Stimulated activated CD8-positive, alpha-beta memory T cell treated with anti-CD3 and anti-CD28 coated beads, Interleukin-15, amount 100 ng/mL, for 1 hour (primary cell): ENCODE results near the gene LHX6.

ENCODE experiments used
- DNase-seq: peaks from one replicate; pipeline ENCODE4 v3.0.0-alpha.2; 2020; ENCODE audit warnings: low read depth

Gene LHX6

GRCh38 chr9:122190597-122191381 is 38.0 kb downstream of the LHX6 start:
- DNase-seq, result no peak

- no peak for DNase-seq
Observed at GRCh38 chr9:122188369-122188768, 40.4 kb downstream of the LHX6 start.

GRCh38 chr9:122186777-122187470 is 41.8 kb downstream of the LHX6 start:
- DNase-seq, result no peak

DNA sequence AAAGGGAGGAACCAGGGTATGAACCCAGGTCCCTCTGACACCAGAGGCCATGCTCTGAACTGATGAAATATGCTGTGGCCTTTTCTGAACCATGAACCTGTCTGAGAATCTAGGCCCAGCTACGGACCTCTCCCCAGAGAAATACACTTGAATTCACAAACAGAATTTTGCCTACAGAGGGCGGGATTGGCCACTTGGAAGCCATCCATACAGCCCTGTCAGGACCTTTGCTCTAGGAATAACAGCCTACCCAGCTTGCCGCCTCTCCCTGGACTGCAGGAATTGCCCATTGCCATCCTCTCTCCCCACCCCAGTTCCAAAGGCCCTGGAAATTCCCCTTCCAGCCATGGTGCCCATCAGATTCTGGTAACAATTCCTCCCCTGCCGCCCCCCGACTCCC is 42.5 kb downstream of the LHX6 start:
- no peak for DNase-seq

DNA sequence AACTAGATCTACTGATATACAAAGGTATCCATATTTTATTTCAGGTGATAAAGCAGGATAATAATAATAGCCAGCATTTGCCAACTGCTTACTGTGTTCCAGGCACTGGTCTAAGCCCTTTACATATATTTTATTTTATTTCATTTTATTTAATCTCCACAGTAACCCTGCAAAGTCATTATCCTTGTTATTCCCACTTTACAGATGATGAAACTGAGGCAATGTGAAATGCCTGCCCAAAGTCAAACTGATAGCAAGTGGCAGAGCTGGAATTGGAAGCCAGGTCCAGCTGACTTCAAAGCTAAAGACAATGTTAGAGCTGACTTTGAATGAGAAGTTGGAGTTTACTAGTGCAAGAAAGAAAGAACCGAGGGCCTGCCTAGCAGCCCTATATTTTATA is 44.2 kb downstream of the LHX6 start:
- no peak for DNase-seq

DNA sequence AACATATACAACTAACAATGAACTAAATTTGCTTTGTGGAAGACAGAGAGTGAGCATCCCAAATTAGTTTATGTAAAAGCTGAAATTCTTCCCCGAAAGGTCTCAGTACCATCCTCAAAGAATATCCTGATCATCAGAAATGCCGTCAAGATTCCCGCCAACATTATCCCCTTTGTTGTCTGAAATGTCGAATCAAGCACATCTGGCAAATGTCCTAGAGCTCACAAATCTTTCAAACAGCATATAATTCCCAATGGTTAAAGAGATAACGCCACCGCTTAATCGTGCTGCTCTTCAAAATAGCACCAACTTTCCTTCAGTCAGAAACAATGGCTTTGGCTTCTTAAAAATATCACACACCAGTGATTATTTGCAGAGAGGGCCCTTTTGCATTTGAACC is 45.3 kb downstream of the LHX6 start:
- no peak for DNase-seq

- DNase-seq, result no peak
Observed at GRCh38 chr9:122180633-122181032, 48.1 kb downstream of the LHX6 start.

GRCh38 chr9:122179690-122180074 is 49.1 kb downstream of the LHX6 start:
- no peak for DNase-seq

- no peak for DNase-seq
Observed at GRCh38 chr9:122179054-122179689, 49.6 kb downstream of the LHX6 start.

DNA sequence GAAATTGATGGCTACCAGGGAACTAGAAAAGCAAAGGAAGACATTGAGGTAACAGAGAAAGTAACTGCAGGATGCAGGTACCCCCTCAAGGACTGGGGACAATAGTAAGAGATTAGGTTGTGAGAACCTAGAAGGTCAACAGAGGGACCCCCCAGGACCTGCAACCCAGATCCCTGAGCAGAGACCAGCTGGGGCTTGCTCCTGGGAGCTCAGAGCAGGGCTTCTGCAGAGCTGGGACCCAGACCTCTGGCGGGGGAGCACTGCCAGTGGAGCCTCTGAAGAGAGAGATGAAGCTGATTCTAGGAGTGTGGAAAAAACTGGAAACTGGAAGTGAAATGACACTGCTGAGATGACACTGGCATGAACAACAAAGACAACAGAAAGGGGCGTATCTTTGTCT is 51.8 kb downstream of the LHX6 start:
- no peak for DNase-seq

- DNase-seq, result no peak
Observed at GRCh38 chr9:122173670-122174069, 55.1 kb downstream of the LHX6 start.

DNA sequence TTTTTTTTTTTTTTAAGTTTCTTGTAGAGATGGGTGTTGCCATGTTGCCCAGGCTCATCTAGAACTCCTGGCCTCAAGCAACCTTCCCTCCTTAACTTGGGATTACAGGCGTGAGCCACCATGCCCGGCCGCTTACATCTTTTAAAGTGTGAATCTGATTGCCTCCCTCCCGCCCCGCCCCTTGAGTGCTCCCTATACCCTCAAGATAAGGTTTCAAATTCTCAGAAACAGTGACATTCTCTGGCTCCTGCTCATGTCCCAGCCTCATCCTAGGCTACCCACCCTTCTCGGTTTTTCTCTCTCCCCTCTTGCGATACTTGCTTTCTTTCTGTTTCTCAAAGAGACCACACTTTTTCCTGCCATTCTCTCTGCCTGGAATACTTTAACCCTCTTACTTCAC is 56.6 kb downstream of the LHX6 start:
- no peak for DNase-seq

- DNase-seq, result no peak
Observed at GRCh38 chr9:122168356-122168755, 60.4 kb downstream of the LHX6 start.

GRCh38 chr9:122164286-122164685 is 64.5 kb downstream of the LHX6 start:
- DNase-seq, result no peak

GRCh38 chr9:122162415-122162814 is 66.3 kb downstream of the LHX6 start:
- no peak for DNase-seq

DNA sequence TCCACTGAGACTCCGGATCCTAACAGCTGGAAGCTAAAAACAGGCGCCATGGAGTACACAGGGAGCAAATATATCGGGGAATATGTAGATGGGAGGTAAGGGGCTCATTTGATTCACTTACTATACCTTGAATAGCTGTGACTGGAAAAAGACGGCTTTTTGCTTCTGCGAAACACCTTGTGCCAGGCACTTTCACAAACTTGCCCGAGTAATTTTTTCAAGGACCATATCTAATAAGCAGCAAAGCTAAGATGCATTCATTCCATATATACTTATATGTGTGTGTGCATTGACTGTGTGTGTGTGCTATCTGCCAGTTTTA is 68.9 kb downstream of the LHX6 start:
- no peak for DNase-seq

GRCh38 chr9:122159026-122159924 is 69.5 kb downstream of the LHX6 start, which contains the start of the genes MORN5 and NDUFA8:
TSS of gene MORN5 (plus strand) at chr9:122159908. CDS start at chr9:122159973, 65 bp downstream.
TSS of gene NDUFA8 (minus strand) at chr9:122159779. CDS start at chr9:122159677, 102 bp downstream.
- DNase-seq, result peak; percentile 93

DNA sequence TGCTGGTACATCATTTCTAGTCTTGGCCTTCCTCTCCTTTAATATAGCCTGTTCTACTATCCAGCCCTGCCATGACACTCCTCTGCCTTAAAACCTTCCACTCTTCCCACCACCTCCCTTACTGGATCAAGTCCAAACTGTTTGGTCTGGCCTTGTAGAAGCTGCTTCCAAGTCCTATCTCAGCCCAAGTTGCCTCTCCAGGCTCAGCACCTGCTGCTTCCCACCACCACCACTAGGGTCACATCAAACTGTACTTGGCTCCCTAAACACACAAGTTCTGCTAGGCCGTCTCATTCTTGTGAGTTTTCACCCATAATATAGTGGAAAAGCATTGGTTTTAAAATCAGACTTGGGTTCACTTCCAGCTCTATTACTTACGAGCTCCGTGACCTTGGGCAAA is 70.6 kb downstream of the LHX6 start:
- no peak for DNase-seq

DNA sequence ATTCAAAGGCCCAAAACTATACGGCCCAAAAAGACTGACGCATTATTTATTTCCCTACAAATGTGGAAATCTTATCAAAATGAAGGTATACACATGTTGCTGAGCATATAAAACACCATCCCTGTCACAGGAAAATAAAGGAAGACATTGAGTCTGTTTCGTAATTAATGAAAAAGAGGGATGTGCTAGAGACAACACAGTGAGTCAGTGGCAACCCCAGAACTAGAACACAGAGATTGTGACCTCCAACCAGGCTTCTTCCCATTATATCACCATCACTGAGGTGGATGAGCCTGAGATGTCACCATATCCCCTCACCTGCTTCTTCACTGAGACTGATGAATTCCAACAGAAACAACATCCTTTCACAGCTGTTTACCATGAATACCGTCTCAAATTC is 73.0 kb downstream of the LHX6 start:
- no peak for DNase-seq
